HG02981 (cell line): ENCODE measurements around the gene SERF2.
"Not testable (repeated sequence)": the region's sequence is repeated elsewhere in the genome, so short reads cannot be mapped to it uniquely, and the experiment has no call there.

ENCODE experiments used
- ATAC-seq: cut with Tn5 transposase; IDR thresholded peaks from one replicate; pipeline ENCODE4 v1.9.1; 2021; ENCODE audit warnings: mild to moderate bottlenecking, moderate library complexity; ENCODE audit not compliant: unreplicated experiment

Gene SERF2

GRCh38 chr15:43826508-43827341 is 34.6 kb downstream of the SERF2 start, which contains the start of gene WDR76:
TSS of gene WDR76 (plus strand) at chr15:43827002. CDS start at chr15:43827033, 31 bp downstream.
- ATAC-seq, result peak; percentile 61

GRCh38 chr15:43828061-43828657 is 36.0 kb downstream of the SERF2 start:
- no peak for ATAC-seq

GRCh38 chr15:43829951-43830540 is 37.9 kb downstream of the SERF2 start:
- ATAC-seq, result not testable (repeated sequence)

- not testable (repeated sequence) for ATAC-seq
Measured at GRCh38 chr15:43830691-43831275, 38.7 kb downstream of the SERF2 start.

- ATAC-seq, result not testable (repeated sequence)
Measured at GRCh38 chr15:43831519-43832052, 39.5 kb downstream of the SERF2 start.

GRCh38 chr15:43832485-43832884 is 40.4 kb downstream of the SERF2 start:
- not testable (repeated sequence) for ATAC-seq

- no peak for ATAC-seq
Measured at GRCh38 chr15:43845421-43845820, 53.3 kb downstream of the SERF2 start.
